C1 segment of cervical spinal cord (tissue), 14 donors: Measurements from ENCODE around the gene MIB2.

Source experiments
- DNase-seq, 14 donors: peaks; one replicate each; lab custom pipeline; 2025; lab: John Stamatoyannopoulos, UW

MIB2 gene

DNA sequence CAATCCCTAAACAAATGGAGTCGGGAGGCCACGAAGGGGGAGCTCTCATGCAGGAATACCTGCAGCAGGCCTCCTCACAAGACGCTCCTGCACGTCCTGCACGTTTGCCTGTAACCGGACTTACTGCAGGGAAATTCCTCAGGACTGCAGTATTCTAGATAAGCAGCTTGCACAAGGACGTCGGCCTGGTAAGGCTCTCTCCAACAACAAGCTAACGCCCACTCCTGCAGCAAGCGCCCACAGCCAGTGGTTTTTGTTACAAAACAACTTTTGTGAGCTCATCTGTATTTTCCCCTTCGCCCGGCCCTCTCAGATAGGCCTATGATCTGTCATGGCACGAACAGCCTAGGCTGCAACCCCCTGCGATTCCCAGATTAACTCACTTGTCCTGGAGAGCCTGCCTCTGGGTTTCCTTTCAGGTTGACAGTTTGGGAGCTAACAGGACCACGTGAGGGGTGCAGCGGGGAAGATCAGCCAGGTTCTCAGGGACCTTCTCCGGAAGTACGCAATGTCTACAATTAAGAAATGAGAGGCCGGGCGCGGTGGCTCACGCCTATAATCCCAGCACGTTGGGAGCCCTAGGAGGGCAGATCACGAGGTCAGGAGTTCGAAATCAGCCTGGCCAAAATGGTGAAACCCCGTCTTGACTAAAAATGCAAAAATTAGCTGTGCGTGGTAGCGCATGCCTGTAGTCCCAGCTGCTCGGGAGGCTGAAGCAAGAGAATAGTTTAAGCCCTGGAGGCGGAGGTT lies 921 bp upstream of the MIB2 start:
- peak in 3 of 14 donors; percentile 11 to 34 (median 26) for DNase-seq

DNA sequence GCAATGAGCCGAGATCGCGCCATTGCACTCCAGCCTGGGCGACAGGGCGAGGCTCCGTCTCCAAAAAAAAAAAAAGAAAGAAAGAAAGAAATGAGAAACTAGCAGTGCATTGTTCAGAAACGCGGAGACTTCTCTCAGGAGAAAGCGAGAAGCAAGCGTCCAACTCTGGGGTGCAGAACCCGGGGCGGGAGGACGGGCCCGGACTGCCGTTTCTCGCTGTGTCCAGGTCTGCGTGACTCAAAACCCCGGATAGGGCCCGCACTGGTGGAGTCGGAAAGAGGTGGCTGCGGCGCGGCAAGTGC lies 395 bp upstream of the MIB2 start:
- no peak for DNase-seq

DNA sequence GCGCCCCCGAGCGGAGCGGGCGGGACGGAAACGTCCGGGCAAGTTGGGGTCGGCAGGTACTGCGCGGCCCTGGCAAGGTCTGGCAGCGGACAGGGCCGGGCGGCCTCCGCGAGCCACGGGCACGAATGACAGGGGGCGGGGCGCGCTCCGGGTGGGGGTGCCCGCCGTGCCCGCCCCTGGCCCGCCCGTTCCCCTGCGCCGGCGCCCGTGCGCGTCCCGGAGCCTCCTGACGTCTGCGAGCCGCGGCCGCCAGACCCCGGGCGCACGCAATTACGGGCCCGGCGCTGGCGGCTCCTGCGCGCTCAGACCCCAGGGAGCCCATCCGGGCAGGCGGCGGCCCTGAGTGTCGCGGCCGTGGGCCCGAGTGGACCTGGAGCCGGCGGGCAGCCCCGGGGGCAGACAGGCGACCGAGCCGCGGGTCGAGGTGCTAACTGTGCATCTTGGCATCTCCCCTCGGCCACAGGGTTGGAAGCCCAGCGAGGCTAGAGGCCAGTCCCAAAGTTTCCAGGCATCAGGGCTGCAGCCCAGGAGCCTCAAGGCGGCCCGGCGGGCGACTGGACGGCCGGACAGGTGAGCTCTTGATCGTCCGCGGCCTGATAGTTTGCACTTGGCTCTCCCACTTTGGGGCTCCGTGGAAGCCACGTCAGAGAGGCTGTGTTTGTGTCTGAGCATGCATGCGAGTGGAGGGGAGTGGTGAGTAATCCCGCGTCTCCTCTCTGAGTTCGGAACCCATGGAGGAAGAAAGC lies 918 bp downstream of the MIB2 start:
- DNase-seq: peak in 1 of 14 donors; percentile 54

DNA sequence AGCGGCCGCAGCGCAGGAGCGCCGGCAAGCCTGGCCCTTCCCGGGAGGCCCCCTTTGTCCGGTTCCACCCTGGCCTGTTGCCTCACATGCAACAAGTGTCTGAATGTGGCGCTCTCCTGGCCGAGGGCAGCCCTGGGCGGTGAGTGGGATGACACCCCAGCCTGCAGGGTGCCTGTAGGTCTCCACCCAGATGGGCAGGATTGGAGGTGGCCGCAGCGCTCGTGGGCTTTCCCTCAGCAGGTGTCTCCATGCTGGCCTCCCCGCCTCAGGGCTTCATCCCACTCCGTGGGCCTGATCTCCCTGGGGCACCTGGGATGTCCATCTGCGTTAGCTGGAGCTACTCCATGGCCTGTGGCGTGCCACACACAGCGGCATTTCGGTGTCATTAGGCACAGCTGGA lies 1.5 kb downstream of the MIB2 start:
- no peak for DNase-seq

DNA sequence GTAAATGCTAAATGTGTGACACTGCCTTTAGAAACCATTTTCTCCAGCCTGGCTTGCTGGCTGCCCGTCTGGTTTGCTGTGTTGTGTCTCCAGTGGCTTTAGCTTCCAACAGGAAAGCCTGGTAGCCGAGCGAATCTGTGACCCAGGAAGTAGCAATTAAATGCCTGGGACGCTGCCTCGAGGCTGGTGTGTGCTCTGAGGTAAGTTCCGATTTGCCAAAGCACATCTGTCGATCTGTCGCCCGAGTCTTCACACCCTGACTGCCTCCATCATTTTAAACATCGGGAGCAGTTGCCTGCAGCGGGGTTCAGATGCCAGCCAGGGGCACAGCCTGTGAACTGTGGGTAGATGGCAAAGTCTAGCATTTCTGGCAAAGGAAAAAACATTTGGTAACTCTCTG lies 2.2 kb downstream of the MIB2 start:
- DNase-seq: no peak

DNA sequence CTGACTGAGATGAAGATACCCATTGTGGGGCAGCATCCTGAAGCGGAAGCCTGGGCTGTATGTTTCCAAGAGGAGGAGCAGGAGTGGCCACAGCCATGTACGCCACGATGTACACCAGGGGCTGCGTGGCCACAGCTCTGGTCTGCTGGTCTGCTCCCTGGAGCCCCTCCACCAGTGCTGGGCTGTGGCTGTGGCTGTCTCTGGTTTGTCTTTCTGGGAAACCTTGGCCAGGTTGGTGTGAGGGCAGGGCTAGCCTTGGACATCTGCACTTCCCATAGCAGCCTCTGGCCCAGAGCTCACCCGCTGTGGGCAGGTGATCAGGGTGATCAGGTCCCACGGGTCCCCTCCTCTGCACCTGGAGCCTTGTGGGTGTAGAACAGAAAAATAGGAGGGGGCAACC lies 2.6 kb downstream of the MIB2 start:
- no peak for DNase-seq

DNA sequence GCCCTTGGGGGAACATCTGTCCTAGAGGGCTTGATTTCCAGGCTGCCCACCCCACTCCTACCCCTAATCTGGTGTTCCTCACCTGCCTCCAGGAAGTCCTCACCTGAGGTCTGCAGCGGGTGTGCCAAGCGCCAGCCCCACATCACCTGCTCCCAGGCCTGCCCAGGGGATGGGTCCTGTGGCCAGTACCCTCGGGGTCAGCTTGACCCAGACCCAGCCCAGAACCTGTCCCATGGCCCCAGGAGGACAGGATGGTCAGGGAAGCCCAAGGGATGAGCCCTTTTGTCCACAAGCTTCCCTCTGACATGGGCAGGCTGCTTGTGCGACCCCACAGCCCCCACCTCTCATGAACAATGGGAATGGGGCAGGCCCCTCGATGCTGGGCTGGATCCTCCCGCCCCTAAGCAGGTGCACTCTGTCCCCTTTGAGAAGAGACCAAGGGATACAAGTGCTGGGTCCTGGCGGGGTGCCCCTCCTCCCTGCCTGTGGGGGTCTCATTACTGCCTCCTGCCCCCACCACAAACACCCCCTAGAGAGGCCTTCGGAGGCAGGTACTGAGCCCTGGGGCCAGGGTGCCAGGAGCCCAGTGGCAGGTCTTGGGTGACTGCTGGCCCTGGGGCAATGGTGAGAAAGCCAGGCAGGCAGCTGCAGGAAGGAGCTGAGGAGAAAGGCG lies 3.2 kb downstream of the MIB2 start:
- no peak for DNase-seq

DNA sequence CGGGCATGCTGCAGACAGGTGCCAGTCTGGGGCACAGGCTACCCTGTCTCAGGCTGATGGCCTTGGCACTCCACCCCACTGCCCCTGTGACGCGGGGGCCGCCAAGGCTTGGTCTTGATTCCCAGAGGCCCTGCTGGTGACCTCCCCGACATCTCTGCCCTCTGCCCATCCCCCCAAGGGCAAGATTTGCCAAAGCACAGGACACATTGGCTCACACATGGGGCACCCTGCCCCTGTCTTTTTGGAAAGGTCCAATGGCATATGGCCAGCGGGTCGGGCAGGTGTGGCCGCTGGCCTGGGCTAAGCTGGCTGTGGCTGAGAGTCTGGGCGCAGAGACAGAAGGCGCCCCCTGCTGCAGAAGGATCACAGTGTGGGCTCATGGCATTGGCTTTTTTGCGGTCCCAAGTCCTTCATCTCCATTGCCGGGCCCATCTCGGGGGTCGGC lies 4.6 kb downstream of the MIB2 start:
- no peak for DNase-seq

DNA sequence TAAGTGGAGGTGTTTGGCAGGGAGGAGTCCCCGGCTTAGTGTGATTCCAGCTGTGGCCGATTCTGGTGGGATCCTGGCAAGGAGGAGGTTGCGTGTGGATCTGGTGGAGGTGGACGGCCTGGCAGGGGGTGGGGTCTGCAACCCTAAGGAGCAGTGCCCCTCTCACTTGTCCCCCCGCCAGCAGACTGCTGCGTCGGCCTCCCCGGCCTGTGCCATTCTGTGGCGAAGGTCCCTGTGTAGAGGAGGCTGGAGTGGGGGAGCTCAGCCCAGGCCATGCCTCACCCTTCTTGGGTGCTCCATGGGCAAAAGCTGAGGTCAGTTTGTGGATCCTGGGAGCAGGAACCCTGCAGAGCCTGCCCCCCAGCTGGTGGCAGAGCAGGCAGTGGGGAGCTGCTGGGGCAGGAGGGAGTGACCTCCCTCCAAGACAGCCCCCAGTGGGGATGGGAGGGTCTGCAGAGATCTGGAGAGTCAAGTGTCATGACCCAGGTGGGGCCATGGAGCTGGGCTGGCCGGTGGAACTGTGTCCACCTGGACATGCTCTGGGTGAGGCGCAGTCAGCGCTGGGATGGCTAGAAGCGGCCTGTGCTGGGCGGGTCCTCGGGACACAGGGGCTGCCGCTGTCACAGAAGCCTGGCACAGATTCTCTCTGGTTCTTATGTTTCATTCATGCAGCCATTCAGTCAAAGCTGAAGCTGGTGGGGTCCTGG lies 5.3 kb downstream of the MIB2 start:
- no peak for DNase-seq

DNA sequence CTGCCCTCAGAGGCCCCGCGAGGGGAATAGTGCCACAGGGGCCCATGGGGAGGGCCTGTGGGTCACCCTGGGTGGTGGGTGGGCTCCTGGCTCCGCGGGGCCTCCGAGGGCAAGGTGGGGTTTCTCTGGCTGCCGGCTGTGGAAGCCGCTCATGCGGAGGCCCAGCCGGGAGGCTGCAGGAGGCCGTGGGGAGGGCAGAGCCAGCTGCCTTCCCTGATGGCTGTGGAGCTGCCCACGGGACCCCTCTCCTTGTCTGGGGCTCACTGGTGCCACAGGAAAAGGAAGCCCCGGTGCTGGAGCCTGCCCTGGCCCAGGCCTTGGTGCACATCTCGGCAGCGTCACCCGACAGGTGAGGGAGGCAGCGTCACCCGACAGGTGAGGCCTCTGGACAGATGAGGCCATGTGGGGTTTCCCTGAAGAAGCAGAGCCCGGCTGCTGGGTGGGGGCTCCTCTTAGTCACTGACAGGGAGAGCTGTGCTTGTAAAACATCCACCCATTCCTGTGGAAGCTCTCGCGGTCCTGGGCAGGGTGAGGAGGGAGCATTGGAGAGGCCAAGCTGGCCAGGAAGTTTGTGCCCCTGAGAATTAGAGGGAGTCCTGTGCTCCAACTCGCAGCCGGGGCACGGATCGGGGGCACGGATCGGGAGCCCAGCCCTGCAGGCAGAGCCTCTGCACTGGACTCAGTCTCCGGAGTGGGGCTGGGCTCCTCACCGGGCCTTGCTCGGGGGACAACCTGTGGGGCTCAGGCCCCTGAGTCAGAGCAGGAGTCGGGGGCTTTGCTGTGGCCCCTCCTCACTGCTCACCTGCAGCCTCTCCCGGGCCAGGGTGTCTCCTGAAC lies 6.1 kb downstream of the MIB2 start:
- no peak for DNase-seq

DNA sequence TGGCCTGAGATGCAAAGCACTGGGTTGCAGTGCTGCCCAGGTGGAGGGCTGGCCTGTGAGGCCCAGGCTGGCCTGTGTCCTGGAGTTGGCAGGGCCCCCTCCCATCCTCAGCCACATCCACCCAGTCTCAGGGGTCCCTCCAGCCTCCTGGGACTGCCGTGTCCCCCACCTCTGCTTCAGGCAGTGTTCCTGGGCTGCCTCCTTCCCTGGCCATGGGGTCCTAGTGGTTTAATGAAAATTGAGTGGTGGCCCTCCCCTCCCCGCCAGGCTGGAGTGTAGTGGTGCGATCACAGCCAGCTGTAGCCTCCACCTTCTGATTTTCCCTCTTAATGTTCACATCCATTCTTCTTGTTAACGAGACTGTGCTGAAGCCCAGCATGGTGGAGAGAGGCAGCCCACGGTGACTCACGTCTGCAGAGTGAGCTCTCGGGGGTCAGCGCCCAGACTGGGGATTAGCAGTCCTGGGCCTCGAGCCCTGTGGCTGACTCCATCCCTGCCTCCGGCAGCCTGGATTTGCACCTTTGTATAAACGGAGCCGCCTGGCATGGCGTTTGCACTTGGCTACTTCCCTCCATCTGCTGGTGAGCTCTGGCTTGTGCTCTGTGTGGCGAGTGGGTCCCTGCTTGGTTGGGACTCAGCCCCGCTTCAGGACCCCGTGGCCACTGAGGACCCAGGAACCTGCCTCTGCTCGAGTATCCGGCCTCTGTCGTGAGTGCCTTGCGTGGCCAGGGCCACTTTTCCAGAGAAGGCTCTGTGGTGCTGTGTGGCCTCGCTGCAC lies 6.9 kb downstream of the MIB2 start:
- DNase-seq: no peak

DNA sequence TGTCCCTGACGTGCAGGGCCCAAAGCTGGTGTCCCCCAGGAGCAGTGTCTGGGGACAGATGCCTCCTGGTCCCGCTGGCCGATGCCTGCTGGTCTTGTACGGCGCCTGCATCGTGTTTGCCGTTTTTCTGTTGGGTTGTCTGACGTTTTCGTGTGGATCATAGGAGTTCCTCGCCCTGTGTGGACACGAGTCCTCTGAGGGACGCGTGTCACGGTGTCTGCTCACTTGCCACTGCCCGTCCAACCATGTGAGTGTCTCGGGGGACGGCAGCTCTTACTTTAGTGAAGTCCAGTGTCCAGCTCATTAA lies 7.4 kb downstream of the MIB2 start:
- no peak for DNase-seq

DNA sequence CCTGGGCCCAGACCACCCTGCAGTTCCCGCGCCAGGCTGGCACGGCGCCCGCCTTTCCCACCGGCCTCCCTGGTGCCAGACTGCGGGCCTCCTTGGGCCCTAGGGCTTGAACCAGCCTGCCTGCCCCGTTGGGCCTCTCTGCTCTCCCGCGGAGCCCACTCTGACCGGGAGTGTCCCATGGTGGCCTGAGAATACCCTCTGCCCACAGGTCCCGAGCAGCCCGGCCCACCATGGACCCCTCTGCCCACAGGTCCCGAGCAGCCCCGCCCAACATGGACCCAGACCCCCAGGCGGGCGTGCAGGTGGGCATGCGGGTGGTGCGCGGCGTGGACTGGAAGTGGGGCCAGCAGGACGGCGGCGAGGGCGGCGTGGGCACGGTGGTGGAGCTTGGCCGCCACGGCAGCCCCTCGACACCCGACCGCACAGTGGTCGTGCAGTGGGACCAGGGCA lies 7.9 kb downstream of the MIB2 start:
- DNase-seq: no peak

DNA sequence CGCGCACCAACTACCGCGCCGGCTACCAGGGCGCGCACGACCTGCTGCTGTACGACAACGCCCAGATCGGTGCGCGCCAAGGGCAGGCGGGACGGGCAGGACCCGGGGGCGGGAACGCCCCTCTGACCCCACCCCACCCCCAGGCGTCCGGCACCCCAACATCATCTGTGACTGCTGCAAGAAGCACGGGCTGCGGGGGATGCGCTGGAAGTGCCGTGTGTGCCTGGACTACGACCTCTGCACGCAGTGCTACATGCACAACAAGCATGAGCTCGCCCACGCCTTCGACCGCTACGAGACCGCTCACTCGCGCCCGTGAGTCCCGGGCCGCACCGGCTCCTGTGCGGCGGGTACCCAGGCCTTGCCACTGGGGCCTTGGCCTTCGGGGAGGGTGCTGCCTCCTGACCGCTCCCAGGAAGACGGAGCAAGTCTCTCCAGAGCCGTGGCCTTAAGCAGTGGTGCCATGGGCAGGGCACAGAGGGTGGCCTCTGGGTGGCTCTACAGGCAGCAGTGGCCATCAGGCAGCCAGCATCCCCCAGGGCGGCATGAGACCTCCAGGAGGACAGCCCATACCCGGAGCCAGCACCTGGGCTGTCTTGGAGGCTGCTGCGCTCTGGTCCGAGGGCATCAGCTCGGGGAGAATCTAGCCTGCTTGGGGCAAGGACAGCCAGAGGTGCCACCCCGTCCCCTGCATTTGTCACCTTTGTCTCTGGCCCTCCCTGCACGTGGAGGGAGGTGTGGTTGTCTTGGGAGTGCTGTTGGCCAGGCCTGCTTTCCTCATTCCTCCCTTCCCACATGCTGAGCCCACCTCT lies 8.5 kb downstream of the MIB2 start:
- no peak for DNase-seq

DNA sequence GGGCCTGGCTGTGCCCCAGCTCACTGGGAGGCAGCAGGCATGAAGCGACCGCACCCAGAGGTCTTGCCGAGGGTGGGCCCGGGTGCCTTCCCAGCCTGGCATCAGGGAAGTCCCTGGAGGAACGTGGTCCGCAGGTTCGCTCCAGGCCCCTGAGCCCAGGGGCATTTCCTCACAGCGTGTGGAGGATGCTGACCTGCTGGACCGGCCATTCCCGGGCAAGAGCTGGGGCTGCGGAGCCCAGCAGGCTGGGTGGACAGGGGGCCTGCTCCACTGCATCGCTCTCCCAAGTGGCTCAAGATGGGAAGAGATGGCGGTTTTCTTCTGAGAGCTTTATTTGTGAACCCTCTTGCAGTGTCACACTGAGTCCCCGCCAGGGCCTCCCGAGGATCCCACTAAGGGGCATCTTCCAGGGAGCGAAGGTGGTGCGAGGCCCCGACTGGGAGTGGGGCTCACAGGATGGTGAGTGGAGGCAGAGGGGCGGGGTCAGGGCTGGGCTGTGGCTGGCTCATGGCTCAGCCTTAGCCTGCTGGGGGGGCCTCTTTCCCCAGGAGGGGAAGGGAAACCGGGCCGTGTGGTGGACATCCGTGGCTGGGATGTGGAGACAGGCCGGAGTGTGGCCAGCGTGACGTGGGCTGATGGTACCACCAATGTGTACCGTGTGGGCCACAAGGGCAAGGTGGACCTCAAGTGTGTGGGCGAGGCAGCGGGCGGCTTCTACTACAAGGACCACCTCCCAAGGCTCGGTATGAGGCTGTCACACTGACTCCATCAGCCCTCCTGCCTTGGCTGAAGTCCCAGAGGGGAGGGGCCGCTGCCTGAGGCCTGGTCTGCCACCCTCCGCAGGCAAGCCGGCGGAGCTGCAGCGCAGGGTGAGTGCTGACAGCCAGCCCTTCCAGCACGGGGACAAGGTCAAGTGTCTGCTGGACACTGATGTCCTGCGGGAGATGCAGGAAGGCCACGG lies 9.4 kb downstream of the MIB2 start:
- no peak for DNase-seq

DNA sequence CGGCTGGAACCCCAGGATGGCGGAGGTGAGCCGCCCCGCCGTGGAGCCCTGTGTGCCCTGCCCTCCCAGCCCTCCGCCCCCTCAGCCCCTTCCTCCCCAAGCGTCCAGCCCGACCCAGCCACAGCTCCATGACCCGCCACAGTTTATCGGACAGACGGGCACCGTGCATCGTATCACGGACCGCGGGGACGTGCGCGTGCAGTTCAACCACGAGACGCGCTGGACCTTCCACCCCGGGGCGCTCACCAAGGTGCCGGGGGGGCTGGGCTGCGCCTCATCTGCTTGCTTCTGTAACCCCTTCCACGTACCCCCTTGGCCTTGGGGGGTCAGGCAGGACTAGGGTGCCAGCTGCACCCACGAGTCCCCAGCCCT lies 10.1 kb downstream of the MIB2 start:
- DNase-seq: no peak

DNA sequence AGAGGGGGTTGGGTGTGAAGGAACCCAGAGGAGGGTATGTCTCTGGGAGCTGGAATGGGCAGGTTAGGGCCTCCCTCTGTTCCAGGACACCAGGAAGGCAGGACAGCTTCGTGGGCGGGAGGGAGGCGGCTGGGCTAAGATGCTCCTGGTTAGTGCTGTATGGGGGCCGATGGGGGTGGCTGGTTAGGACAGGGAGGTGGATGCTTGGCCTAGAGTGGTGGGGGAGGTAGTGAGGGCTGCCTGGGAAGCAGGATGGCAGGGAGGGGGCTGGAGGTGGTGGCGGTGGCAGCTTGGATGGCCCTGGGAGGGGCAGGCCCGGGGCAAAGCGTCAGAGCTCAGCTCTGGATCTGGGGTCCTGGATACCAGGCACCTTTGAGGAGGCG lies 10.5 kb downstream of the MIB2 start:
- DNase-seq: no peak
